ENCODE measurements around the gene CYRIA.

DNA sequence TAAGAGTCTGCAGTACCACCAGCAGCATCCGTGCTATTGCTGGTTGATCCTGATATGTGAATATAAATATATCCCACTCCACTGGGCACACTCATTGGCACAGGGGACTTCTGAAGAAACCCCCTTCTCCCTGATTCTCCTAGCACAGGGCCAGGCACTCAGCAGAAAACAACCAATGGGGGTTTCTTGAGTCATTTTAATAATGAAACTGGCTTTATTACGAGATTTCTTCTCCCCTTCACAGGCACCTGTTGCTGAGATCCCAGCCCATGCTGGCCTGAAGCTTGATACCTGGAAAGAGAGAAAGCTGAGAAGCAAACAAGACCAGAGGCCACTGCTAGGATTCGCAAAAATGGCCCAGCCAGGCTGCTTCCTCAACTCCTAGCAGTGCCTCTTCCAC, 17.9 kb upstream of the CYRIA start:
- TF ChIP-seq, protein P1, sequence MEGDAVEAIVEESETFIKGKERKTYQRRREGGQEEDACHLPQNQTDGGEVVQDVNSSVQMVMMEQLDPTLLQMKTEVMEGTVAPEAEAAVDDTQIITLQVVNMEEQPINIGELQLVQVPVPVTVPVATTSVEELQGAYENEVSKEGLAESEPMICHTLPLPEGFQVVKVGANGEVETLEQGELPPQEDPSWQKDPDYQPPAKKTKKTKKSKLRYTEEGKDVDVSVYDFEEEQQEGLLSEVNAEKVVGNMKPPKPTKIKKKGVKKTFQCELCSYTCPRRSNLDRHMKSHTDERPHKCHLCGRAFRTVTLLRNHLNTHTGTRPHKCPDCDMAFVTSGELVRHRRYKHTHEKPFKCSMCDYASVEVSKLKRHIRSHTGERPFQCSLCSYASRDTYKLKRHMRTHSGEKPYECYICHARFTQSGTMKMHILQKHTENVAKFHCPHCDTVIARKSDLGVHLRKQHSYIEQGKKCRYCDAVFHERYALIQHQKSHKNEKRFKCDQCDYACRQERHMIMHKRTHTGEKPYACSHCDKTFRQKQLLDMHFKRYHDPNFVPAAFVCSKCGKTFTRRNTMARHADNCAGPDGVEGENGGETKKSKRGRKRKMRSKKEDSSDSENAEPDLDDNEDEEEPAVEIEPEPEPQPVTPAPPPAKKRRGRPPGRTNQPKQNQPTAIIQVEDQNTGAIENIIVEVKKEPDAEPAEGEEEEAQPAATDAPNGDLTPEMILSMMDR (conservative IDR thresholded peaks at IDR 0.05): no peak
- TF ChIP-seq EZH2 (IDR thresholded peaks at IDR 0.05; ENCODE audit: low read depth): no peak
